Neural crest cell (in vitro differentiated cells): ENCODE measurements around the gene PTMS. TPM values are rescaled to one million over a fixed set of nuclear protein-coding genes. Genes with fewer than 3 reads are reported as not detected.

Experiments
- DNase-seq: peaks from one replicate; pipeline ENCODE4 v3.0.0; 2021; ENCODE audit warnings: low read depth, mixed read lengths, low spot score
- H3K27ac Mint-ChIP-seq: one replicate; pipeline ENCODE4 v1.8.0; 2021; ENCODE audit warnings: mild to moderate bottlenecking, mixed read lengths; ENCODE audit not compliant: unreplicated experiment
- H3K27me3 Mint-ChIP-seq: 2 replicates; pipeline ENCODE4 v1.8.0; 2021; ENCODE audit warnings: low read depth, mild to moderate bottlenecking, mixed read lengths
- H3K36me3 Mint-ChIP-seq: 2 replicates; pipeline ENCODE4 v1.8.0; 2021; ENCODE audit warnings: low read depth, mild to moderate bottlenecking, mixed read lengths
- H3K4me1 Mint-ChIP-seq: 2 replicates; pipeline ENCODE4 v1.8.0; 2021; ENCODE audit warnings: mixed read lengths
- H3K4me3 Mint-ChIP-seq: one replicate; pipeline ENCODE4 v1.8.0; 2021; ENCODE audit warnings: mild to moderate bottlenecking, mixed read lengths
- H3K9me3 Mint-ChIP-seq: 2 replicates; pipeline ENCODE4 v1.8.0; 2021; ENCODE audit warnings: mixed read lengths
- CTCF ChIP-seq: fragments of 200-600 bp; sonication (generic); conservative IDR thresholded peaks from 2 replicates; pipeline ENCODE4 v1.5.0; 2021; ENCODE audit warnings: antibody characterized with exemption, mild to moderate bottlenecking
- total RNA-seq: library from RNA; stranded (reverse); gene quantifications from 2 replicates; pipeline ENCODE4 v1.2.1, GENCODE V29; 2021

PTMS gene
- total RNA-seq, 1 donor from 2014 or later, result 669 TPM

GRCh38 chr12:6783828-6784227 lies 17.7 kb downstream of the PTMS start:
- H3K27me3 Mint-ChIP-seq, result peaks cover under 1% of the 10 kb centered on the region
- H3K4me1 Mint-ChIP-seq, result peaks cover 21% of the 10 kb centered on the region
- H3K36me3 Mint-ChIP-seq, result no peaks in the 10 kb centered on the region
- H3K4me3 Mint-ChIP-seq, result no peak overlapping the region
- H3K9me3 Mint-ChIP-seq, result no peaks in the 10 kb centered on the region
- no peak overlapping the region for H3K27ac Mint-ChIP-seq
- no peak for TF ChIP-seq CTCF
- DNase-seq, result no peak

- Mint-ChIP-seq H3K27me3 (no peaks in the 10 kb centered on the region), H3K4me3 (no peak overlapping the region), H3K9me3 (no peaks in the 10 kb centered on the region), H3K27ac (no peak overlapping the region), H3K4me1 (peaks cover 19% of the 10 kb centered on the region), H3K36me3 (no peaks in the 10 kb centered on the region)
- no peak for DNase-seq
- TF ChIP-seq CTCF, result no peak
Observed at GRCh38 chr12:6784296-6784695, 18.1 kb downstream of the PTMS start.

- no peaks in the 10 kb centered on the region for H3K36me3 Mint-ChIP-seq
- no peaks in the 10 kb centered on the region for H3K27me3 Mint-ChIP-seq
- H3K27ac Mint-ChIP-seq, result no peak overlapping the region
- H3K9me3 Mint-ChIP-seq, result no peaks in the 10 kb centered on the region
- H3K4me1 Mint-ChIP-seq, result peaks cover 19% of the 10 kb centered on the region
- TF ChIP-seq CTCF, result no peak
- H3K4me3 Mint-ChIP-seq, result no peak overlapping the region
- no peak for DNase-seq
Observed at GRCh38 chr12:6784761-6785160, 18.6 kb downstream of the PTMS start.

- no peak for DNase-seq
- no peaks in the 10 kb centered on the region for H3K36me3 Mint-ChIP-seq
- no peaks in the 10 kb centered on the region for H3K27me3 Mint-ChIP-seq
- no peak overlapping the region for H3K27ac Mint-ChIP-seq
- H3K4me3 Mint-ChIP-seq, result no peak overlapping the region
- H3K4me1 Mint-ChIP-seq, result peaks cover 20% of the 10 kb centered on the region
- TF ChIP-seq CTCF, result no peak
- no peaks in the 10 kb centered on the region for H3K9me3 Mint-ChIP-seq
Observed at GRCh38 chr12:6786416-6787094, 20.4 kb downstream of the PTMS start.

- Mint-ChIP-seq H3K4me1 (peaks cover 27% of the 10 kb centered on the region), H3K27ac (no peak overlapping the region), H3K36me3 (no peaks in the 10 kb centered on the region), H3K27me3 (no peaks in the 10 kb centered on the region), H3K9me3 (no peaks in the 10 kb centered on the region), H3K4me3 (no peak overlapping the region)
- no peak for DNase-seq
- no peak for TF ChIP-seq CTCF
Observed at GRCh38 chr12:6787309-6787708, 21.1 kb downstream of the PTMS start.
